PFSK-1 (cell line): ENCODE data around the gene DNPH1.

Experiments used
- REST ChIP-seq, 2 experiments: IDR thresholded peaks; 2 replicates each; pipeline versions ENCODE4 v1.6.1 to v1.8.0; 2011 to 2012; ENCODE audit warnings: low read depth in 2 of 2, low read length in 2 of 2, control low read depth in 1 of 2, inconsistent platforms in 1 of 2, mild to moderate bottlenecking in 1 of 2, moderate library complexity in 1 of 2; ENCODE audit not compliant: insufficient read depth in 1 of 2
- SIN3A ChIP-seq: IDR thresholded peaks from 2 replicates; pipeline ENCODE4 v1.6.1; 2012; ENCODE audit warnings: mild to moderate bottlenecking, low read length, moderate library complexity, borderline replicate concordance; ENCODE audit not compliant: insufficient read depth
- TAF1 ChIP-seq: IDR thresholded peaks from 2 replicates; pipeline ENCODE4 v1.6.1; 2012; ENCODE audit warnings: low read length, control low read depth, borderline replicate concordance; ENCODE audit not compliant: insufficient read depth

- TF ChIP-seq REST (IDR thresholded peaks at IDR 0.05; ENCODE audit: insufficient read depth in 1 of 2, low read depth in 2 of 2, low read length in 2 of 2) (no peak), SIN3A (no peak), TAF1 (no peak)
Observed at GRCh38 chr6:43273707-43274106, 44.4 kb upstream of the DNPH1 start.
